ENCODE data around the gene SMS.
"Not testable (repeated sequence)": the region's sequence is repeated elsewhere in the genome, so short reads cannot be mapped to it uniquely, and the experiment has no call there.

SMS gene

DNA sequence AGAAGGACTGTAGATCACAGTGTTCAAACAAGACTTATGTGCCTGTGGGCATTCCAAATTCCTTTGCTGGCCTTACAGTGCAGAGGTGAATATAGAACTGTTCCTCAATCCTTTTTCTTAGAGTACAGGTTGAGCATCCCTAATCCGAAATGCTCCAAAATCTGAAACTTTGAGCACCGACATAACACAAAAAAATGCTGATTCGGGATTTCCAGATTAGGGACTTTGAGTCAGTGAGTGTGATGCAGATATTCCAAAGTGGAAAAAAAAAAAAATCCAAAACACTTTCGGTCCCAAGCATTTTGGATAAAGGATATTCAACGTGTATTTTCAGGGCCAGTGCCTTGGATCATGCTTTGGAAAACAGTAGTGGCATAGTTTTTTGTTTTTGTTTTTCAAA, 9.2 kb downstream of the SMS start:
- in situ Hi-C loops (cut with MboI; ENCODE audit: low sequenced_read_pairs) = no loop called here

DNA sequence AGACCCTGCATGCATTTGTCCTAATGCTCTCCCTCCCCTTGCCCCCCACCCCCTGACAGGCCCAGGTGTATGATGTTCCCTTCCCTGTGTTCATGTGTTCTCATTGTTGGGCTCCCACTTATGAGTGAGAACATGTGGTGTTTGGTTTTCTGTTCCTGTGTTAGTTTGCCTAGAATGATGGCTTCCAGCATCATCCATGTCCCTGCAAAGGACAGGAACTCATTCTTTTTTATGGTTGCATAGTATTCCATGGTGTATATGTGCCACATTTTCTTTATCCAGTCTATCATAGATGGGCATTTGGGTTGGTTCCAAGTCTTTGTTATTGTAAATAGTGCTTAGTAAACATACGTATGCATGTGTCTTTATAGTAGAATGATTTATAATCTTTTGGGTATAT, 10.0 kb downstream of the SMS start:
- in situ Hi-C loops (cut with MboI; ENCODE audit: low sequenced_read_pairs) = not testable (repeated sequence)

DNA sequence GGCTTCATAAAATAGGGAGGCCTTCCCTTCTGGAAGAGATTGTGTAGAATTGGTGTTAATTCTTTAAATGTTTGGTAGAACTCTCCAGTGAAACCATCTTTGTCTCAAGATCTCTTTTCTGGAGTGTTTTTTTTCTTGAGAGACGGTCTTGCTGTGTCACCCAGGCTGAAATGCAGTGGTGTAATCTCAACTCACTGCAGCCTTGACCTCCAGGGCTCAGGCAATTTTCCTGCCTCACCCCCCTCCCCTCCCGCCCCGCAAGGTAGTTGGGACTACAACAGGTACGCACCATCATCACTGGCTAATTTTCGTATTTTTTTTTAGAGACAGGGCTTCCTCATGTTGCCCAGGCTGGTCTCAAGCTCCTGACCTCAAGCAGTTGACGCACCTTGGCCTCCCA, 12.1 kb downstream of the SMS start:
- in situ Hi-C loops (cut with MboI; ENCODE audit: low sequenced_read_pairs) = no loop called here

DNA sequence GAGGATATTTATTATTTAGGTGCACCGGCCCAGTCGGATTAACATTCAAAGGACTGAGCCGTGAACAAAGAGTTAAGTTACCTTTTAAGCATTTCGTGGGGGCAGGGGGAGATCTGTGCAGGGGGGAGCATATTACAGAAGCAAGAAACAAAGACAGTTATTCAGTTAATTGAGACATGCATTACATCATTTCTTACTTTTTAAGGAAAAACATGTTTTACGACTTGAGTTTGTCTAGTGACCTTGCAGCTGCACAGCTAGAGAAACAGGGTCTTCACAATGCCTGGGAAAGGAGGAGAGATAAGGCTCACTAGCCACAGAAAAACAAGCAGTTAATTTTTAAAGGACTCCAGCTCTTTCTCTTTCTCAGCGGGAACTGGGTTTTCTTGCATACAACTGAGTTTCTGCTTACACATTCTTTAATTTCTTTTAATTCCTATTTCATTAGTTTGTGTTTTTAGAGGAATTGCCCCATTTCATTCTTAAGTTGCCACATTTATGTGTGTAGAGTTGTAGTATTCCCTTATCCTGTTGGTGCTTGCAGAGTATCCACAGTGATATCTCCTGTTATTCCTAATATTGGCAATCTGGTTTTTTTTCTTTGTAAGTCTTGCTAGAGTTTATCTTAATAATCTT, 12.8 kb downstream of the SMS start:
- in situ Hi-C loops (cut with MboI; ENCODE audit: low sequenced_read_pairs) = not testable (repeated sequence)

DNA sequence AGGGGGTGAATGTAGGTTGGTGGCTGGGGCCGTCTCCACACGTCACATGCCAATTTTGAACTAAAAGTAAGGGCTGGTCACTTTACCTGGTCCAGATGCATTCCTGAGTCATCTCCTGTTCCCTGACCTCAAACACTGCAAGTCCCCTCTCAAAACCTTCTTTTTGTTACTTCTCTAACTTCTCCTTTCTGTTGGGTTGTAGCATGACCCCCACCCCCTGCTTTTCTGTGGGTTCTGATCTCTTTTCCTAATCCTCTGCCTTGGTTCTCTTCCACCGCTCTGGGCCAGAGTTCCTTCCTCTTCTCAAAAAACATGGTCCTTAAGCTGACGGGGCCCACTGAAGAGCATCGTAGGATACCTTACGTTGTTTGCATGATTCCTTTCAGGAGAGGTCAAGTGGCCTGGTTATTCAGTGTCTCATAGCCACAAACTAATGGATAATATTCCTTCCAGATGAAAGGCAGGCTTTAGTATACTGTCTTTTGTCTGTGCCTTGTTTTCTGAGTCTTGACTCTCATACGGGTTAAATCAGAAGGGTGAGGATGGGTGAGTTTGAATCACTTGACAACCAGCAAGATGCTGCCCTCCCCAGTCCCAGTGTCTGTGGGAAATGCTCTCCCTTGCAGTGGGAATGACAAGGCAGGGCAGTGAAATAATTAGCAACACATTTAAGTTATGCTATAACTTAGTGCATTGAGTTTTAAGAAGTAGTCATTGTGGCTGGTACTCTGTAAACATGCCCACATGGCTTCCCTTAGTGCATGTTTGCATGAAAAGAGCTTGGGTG, 15.1 kb downstream of the SMS start:
- in situ Hi-C loops (cut with MboI; ENCODE audit: low sequenced_read_pairs) = no loop called here

DNA sequence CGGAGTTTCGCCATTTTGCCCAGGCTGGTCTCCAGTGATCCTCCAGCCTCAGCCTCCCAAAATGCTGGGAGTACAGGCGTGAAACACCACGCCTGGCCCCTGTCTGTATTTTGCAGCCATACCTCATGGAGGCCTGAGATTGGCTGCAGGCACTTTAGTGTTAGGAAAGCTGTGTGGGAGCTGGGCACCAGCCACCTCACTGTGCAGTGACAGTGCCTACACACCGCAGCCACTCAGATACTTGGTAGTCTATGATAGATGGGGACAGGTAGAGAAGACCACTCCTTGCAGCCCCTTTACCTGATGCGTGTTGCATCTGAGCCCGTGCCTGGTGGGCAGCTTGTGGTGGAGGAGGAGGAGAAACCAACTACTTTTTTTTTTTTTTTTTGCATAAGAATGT, 16.3 kb downstream of the SMS start:
- in situ Hi-C loops (cut with MboI; ENCODE audit: low sequenced_read_pairs) = no loop called here

DNA sequence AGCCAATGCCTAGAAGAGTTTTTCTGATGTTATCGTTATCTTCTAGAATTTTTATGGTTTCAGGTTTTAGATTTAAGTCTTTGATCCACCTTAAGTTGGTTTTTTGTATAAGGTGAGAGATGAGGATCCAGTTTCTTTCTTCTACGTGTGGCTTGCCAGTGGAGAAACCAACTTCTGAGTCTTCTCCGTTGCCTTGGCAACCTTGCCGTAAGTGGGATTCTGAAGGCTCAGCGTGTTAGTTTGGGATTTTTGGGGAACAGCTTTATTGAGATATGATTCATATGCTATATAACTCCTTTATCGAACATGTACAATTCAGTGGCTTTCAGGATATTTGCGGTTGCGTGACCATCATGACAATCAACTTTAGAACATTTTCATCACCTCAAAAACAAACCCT, 17.7 kb downstream of the SMS start:
- in situ Hi-C loops (cut with MboI; ENCODE audit: low sequenced_read_pairs) = no loop called here

DNA sequence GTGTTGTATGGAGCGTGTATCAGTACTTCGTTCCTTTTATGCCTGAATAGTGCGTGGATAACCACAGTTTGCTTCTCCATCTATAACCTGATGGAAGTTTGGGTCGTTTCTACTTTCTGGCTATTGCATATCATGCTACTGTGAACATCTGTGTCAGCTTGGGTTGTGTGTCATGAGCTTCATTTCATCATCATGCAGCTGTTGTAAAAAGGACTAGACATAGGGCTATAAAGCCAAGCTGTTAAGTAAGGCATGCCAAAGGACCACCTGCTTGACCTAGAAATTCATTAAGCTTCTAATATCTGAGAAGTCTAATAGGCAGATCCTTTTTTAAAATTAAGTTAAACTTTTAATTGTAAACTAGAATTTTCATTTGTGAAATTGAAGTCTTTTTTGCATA, 18.4 kb downstream of the SMS start:
- in situ Hi-C loops (cut with MboI; ENCODE audit: low sequenced_read_pairs) = no loop called here

DNA sequence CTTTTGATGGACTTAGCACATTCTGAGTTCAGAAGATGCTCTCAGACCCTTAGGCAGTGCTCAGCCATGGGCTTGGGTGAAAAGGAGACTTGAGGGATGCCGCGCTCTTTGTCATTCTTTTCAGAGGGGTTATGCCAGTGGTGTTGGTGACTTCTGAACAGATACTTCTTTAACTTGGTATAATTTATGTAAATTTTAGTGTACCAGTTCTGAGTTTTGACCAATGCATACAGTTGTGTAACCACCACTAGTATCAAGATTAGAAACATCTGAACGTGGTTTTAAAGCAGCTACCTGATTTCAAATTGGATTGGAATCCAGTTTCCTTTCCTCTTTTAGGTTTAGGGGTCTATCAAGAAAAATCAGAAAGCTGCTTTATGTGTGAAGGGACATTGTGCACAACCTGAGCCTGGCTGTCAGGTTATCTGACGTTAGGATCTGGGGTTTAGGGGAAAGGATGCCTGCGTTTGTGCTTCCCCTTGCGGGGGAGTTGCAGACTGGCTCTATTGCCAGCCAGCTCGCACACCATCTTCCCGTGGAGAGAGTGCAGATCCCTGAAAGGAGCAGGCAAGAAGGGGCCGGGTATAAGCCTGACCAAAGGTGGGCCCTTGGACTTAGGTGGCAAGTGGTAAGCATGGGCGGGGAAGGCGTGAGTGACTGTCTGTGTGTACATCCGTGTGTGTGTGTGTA, 19.0 kb downstream of the SMS start:
- in situ Hi-C loops (cut with MboI; ENCODE audit: low sequenced_read_pairs) = no loop called here

DNA sequence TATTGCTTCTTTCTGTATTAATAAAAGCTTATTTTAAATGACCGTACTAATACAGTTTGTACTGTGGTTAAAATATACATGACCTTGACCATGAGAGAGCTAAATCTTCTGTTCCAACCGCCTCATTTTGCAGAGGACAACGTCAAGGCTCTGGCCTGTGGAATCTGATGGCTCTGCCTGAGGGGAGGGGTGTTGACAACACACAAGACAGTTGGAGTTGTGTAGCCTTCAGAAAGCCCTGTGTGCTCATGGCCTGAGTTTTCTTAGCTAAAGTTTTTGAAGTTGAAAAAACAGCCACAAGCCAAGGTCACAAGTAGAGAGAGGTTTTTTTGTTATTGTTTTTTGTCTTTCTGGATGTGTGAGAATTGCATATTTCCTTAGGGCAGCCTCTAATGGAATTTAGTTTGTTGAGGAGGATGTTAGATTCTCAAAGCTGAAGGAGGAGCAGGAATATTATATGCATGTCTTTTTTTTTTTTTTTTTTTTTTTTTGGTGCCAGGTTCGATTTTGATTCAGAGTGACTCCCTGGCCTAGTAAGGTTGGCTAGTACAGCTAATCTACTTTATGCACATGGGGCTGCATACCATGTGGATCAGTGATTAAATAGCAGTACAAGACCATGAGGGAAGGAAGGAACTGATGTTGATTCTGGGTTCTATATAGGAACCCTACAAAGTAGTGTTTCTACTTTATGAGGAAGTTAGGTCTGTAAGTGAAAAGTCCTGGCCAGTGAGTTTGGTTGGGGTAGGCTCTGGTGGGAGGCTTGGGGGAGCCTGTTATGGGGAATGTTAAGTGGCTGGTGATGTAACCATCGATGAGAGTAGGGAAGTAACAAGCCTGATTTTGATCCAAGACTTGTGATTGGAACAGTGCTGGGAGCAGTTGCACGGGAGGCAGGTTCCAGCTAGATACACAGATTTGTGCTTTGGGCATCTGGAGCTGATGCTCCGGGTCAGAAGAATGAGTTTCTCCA, 20.3 kb downstream of the SMS start:
- in situ Hi-C loops (cut with MboI; ENCODE audit: low sequenced_read_pairs) = no loop called here

DNA sequence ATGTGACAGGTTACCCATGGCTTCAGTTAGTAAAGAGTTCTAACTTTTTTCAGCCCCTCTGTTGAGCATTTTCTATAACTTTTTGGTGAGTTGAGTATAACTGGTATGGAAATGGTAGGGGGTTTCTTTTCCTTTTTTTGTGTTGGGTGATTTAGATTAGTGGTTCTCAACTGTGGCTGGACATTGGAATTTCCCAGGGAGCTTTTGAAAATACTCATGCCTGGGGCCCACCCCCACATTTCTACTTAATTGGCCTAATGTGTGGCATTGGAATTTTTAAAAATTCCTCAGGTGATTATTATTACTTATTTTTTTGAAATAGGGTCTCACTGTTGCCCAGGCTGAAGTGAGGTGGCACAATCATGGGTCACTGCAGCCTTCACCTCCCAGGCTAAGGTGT, 21.9 kb downstream of the SMS start:
- in situ Hi-C loops (cut with MboI; ENCODE audit: low sequenced_read_pairs) = no loop called here

DNA sequence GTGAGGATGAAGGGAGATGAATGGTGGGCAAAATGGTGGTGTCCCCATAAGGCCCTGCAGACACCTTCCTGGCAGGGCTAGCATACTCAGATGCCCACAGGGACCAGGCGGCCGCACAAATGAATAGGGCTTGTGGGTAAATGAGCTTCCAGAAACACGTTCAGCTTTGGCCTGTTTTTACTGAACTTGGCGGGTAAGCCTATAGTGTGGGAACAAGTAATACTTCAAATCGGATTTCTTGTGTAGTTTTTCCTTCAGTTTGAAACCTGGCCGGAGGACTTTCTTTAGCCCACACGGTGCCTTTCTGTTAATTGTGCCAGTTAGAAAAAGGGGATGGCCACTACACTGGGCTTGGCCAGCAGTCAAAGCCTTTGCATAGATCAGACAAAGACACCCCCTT, 22.8 kb downstream of the SMS start:
- in situ Hi-C loops (cut with MboI; ENCODE audit: low sequenced_read_pairs) = no loop called here

DNA sequence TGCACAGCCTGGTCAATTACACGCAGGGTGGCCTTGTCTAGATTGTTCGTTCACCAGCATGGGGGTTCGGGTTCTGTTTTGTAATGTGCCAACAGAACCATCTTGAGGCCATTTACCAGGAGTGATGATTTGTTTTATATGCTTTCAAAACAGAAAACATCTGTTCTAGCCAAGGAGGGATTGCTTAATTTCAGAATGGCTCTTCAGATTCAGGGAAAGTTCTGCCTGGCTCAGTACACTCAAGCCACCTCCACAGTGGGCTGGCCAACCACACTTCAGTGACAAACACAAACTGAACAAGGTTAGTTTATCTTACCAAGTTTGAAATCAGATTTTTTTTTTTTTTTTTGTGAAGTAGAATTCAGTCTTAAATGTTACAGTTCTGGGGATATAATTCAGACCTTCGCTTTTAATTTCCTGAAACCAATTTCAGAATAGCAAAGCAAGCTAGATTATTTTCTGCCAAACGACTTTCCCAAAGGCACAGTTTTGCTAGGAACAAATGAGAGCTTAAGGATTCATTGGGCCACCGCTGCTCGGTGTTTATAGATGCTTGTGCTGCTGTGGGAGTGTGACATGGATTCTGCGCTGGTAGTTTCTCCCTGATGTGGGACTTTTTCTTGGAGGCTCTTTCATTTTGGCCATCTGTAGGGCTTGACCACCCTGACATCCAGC, 23.4 kb downstream of the SMS start:
- in situ Hi-C loops (cut with MboI; ENCODE audit: low sequenced_read_pairs) = no loop called here

DNA sequence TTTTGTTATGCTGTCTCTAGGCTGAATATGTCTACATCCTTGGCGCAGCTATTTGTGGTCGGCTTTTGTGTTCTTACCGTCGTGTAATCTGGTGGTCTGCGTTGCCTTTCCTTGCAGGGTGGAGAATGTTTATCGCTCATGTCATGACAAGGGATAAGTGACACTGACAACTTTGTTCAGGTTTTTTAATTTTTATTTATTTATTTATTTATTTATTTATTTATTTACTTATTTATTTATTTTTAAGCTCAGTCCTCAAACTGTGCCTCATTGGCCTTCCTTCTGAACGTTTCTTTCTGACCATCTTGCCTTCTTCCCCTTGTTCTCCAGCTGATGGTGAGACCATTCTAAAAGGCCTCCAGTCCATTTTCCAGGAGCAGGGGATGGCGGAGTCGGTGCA, 26.4 kb downstream of the SMS start:
- in situ Hi-C loops (cut with MboI; ENCODE audit: low sequenced_read_pairs) = no loop called here

DNA sequence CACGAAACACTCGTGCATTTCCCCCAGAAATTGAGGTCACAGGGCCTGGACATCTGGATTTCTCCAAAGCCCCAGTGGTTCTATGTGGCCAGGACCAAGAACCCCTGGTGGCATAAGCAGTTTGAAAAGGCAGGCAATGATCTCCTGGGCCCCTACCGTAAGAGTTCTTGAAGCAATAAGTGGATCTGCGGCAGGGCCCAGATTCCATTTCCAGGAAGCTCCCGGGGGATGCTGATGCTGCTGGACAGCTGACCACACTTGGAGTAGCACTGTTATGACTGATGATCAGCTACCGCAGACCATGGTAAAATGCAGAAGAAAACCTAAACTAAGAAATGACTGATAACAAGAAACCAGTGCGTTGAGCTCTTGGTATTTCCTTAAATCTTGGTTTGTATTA, 27.8 kb downstream of the SMS start:
- in situ Hi-C loops (cut with MboI; ENCODE audit: low sequenced_read_pairs) = no loop called here

DNA sequence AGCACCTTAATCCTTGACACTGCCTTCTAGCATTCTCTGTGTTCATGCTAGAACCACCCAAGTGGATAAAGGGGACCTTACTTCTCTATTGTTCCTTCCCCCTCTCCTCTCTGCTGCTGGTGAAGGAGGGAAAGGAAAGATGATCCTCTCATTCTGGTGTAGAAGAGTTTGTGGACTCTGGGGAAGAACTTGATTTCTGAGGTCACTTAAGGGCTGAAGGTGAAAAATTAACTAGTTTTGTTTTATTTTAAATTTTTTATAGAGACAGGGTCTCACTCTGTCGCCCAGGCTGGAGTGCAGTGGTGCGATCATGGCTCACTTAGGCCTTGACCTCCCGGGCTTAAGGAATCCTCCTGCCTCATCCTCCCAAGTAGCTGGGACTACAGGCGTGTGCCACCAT, 29.8 kb downstream of the SMS start:
- in situ Hi-C loops (cut with MboI; ENCODE audit: low sequenced_read_pairs) = no loop called here

DNA sequence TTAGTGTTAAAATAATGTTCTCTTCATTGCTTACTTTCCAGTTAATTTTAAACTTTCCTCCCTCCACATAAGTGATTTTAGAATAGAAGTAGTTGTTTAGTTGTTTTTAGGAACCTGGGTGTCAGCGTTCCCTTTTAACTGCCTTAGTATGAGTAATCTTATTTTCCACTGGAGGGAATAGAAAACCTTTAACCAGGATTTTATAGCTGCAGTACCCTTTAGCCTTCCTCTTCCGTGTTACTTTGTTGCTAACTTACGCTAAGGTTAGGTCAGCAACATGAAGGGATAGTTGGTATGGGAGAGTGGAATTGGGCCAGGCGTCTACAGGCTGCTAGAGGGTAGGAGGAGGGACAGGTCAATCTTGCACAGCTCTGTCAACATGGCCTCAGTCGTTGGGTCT, 31.5 kb downstream of the SMS start:
- in situ Hi-C loops (cut with MboI; ENCODE audit: low sequenced_read_pairs) = no loop called here

DNA sequence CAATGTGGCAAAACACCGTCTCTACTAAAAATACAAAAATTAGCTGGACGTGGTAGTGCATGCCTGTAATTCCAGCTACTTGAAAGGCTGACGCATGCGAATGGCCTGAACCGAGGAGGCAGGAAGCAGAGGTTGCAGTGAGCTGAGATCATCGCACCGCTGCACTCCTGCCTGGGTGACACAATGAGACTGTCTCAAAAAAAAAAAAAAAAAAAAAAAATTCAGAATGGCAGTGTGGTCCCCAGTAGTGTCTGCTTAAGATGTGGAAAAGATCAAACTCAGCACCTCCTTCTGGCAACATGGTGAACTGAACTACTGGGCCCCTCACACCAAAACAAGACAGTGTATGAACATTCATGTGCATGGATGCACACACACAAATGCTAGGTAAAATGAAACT, 32.2 kb downstream of the SMS start:
- in situ Hi-C loops (cut with MboI; ENCODE audit: low sequenced_read_pairs) = no loop called here

DNA sequence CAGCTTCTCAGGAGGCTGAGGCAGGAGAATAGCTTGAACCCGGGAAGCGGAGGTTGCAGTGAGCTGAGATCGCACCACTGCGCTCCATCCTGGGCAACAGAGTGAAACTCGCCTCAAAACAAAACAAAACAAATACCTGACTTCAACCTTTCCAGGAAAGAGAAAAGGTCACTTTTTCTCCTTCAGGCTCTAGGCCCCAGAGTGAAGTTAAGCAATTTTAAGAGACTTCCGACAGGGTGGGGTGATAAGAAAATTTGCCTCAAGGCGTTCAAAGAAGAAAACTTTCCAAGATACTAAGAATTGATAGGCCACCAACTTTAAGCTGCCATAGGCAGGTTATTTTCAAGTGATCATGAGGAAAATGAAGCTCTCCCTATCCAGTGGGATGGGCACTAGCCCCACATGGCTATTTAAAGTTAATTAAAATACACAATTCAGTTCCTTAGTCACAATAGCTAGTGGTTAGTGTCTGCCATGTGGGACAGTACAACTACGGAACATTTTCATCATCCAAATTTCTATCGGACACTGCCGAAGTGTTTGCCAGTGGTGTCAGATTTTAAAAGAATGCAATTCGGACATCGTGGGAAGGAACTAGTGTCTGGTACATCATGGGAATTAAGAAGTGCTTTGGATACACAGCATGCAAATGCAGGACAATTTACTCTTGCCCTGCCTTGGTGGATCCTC, 33.0 kb downstream of the SMS start:
- in situ Hi-C loops (cut with MboI; ENCODE audit: low sequenced_read_pairs) = no loop called here

DNA sequence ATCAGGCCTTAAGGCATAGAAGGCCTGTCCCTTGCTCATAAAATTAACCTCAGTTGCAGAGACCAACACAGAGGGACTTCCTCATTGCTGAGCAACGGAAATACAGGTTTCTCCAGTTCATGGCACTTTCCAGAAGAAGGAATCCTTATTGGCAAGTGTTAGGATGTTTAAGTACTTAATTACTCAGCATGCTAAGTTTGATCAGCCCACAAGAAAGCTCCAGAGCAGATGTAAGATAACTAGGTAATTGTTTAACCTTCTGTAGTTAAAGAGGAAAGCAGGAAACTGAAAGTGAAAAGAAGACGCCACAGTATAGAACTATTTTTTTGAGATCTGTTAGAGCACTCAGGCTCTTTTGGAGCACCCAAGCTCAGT, 33.5 kb downstream of the SMS start:
- in situ Hi-C loops (cut with MboI; ENCODE audit: low sequenced_read_pairs) = no loop called here

Data from HL-60/S4 treated with retinoic acid at 250 ng/mL for 4 days and 3 days (cell line).